ENCODE measurements around the gene CR1L.
"Not testable (repeated sequence)": the region's sequence is repeated elsewhere in the genome, so short reads cannot be mapped to it uniquely, and the experiment has no call there.

The CR1L gene

GRCh38 chr1:207620543-207620893, 24.4 kb upstream of the CR1L start:
- no peak for TF ChIP-seq CTCF (IDR thresholded peaks at IDR 0.05; ENCODE audit: insufficient read depth, missing control alignments)
- FAIRE-seq, result peak; percentile 75
- no peak for DNase-seq (ENCODE audit: insufficient read length, low spot score)

DNA sequence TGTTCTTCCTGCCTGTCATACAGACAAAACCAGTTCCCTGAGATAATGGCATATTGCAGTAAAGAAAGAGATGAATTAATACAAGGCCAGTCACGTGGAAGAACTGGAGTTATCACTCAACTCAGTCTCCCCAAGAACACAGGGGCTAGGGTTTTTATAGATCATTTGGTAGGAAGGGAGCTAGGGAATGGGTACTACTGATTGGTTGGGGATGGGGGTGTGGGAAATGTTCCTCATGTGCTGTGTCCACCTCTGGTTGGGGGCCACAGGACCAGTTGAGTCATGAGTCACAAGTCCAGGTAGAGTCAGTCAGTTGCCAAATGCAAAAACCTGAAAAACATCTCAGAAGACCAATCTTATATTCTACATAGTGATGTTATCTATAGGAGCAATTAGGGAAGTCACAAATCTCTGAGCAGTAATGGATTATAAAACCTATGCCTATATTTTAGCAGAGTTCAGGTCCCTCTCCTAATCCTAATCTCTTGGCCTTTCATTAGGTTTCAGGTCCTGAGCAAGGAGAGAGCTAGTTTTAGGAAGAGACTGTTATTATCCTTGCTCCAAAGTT, 19.3 kb upstream of the CR1L start:
- not testable (repeated sequence) for DNase-seq (ENCODE audit: insufficient read length, low spot score); FAIRE-seq

GRCh38 chr1:207626972-207627337, 18.0 kb upstream of the CR1L start:
- no peak for TF ChIP-seq CTCF (IDR thresholded peaks at IDR 0.05; ENCODE audit: insufficient read depth, missing control alignments)
- FAIRE-seq (no peak), DNase-seq (ENCODE audit: insufficient read length, low spot score) (no peak)

- no peak for FAIRE-seq
- TF ChIP-seq CTCF (IDR thresholded peaks at IDR 0.05; ENCODE audit: insufficient read depth, missing control alignments), result no peak
- no peak for DNase-seq (ENCODE audit: insufficient read length, low spot score)
These were observed 17.4 kb upstream of the CR1L start for GRCh38 chr1:207627496-207627895.

DNA sequence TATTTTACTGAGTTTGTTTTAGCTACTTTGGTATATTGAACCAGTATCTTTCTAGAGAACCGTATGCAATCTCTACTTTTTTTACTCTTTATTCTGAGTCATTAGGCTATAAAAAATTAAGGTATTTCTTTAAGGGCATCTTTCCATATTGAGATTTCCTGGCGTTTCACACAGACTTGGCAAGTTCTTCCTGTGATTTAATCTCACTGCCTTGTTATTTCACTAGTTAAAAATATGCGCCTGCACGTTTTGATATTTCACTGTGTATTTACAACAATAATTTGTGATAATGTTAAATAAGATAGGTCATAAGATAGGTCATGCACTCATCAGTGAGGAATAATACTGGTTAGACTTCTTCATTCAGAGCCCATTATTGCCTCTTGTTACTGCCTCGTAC, 16.2 kb upstream of the CR1L start:
- FAIRE-seq (no peak), DNase-seq (ENCODE audit: insufficient read length, low spot score) (no peak)
- no peak for TF ChIP-seq CTCF (IDR thresholded peaks at IDR 0.05; ENCODE audit: insufficient read depth, missing control alignments)

DNA sequence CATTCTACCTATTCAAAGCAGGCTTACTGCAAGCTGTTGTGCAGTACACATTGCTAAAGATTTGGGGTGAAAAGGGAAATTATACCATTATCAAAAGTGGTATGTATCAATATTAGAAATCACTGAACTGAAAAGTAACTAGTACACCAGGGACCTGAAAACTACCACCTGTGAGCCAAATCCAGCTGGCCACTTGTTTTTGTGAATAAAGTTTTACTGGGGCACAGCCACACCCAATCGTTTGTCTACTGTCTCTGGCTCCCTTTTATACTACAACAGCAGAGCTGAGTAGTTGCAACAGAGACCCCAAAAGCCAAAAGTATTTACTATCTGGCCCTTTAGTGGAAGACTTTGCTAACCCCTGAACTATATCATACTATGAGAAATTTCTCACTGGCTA, 13.8 kb upstream of the CR1L start:
- no peak for TF ChIP-seq CTCF (IDR thresholded peaks at IDR 0.05; ENCODE audit: insufficient read depth, missing control alignments)
- FAIRE-seq, result no peak

DNA sequence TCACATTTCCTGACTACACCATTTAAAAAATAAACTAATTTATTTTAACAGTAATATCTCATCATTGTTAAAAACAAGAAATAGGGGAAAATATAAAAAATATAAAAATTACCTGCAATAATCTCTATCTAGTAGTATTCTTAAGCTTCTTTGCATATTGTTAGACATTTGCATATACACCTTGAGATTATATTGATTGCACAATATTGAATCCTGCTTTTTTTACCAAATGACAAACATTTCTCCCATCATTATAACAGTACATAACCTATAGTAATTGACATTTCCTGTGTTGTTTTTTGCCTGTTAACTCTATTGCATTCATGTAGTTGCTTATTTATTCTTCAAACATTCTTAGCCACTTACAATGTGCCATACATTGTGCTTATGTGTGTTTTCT, 11.7 kb upstream of the CR1L start:
- FAIRE-seq, result no peak
- TF ChIP-seq CTCF (IDR thresholded peaks at IDR 0.05; ENCODE audit: insufficient read depth, missing control alignments), result no peak

More for the DNA sequence above, 13.8 kb upstream of the CR1L start:
- DNase-seq (ENCODE audit: insufficient read length, low spot score), result no peak

GRCh38 chr1:207633699-207634289, 11.1 kb upstream of the CR1L start:
- FAIRE-seq; DNase-seq (ENCODE audit: insufficient read length, low spot score): not testable (repeated sequence)

More for the DNA sequence above, 11.7 kb upstream of the CR1L start:
- no peak for DNase-seq (ENCODE audit: insufficient read length, low spot score)

DNA sequence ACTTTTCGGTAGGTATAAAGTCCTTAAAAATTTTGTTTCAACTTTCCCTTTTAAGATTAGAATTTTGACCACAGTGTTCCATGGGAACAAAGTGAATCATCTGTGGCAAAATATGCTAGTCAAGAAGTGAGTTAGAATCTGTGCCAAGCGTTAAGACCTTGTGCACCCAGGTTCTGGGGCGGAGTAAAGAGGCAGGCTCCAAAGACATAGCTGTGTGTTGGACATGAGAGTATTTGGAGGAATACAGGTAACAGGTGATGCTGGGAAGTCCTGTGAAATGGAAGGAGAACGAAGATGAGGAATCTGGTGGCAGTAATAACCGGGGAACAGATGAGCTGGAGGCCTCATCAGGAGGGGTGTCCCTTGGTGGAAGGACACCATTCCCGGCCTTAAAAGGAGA, 10.6 kb upstream of the CR1L start:
- not testable (repeated sequence) for DNase-seq (ENCODE audit: insufficient read length, low spot score); FAIRE-seq

DNA sequence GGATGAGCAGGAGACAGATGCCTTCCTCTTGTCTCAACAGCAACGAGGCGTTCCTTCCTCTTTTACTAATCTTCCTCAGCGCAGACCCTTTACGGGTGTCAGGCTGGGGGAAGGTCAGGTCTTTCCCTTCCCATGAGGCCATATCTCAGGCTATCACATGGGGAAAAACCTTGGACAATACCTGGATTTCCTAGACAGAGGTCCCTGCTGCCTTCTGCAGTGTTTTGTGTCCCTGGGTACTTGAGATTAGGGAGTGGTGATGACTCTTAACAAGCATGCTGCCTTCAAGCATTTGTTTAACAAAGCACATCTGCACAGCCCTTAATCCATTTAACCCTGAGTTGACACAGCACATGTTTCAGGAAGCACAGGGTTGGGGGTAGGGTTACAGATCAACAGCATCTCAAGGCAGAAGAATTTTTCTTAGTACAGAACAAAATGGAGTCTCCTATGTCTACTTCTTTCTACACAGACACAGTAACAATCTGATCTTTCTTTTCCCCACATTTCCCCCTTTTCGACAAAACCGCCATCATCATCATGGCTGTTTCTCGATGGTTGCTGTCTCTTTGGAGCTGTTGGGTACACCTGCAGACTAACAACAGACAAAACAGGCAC, 9.3 kb upstream of the CR1L start:
- FAIRE-seq; DNase-seq (ENCODE audit: insufficient read length, low spot score): not testable (repeated sequence)

GRCh38 chr1:207638487-207639145, 6.3 kb upstream of the CR1L start:
- FAIRE-seq; DNase-seq (ENCODE audit: insufficient read length, low spot score): not testable (repeated sequence)

- not testable (repeated sequence) for DNase-seq (ENCODE audit: insufficient read length, low spot score); FAIRE-seq
These were observed 5.6 kb upstream of the CR1L start for GRCh38 chr1:207639362-207639761.
